ENCODE measurements around the gene SARM1.

- TF ChIP-seq PATZ1 (CRISPR knock-in tag; IDR thresholded peaks at IDR 0.05; ENCODE audit: borderline replicate concordance) (no peak), RARB (CRISPR knock-in tag; IDR thresholded peaks at IDR 0.05) (no peak), CSDC2 (CRISPR knock-in tag; IDR thresholded peaks at IDR 0.05) (no peak), ZFP30 (CRISPR knock-in tag; IDR thresholded peaks at IDR 0.05) (no peak), TCF4 (CRISPR knock-in tag; IDR thresholded peaks at IDR 0.05; ENCODE audit: borderline replicate concordance) (no peak), CREB5 (CRISPR knock-in tag; IDR thresholded peaks at IDR 0.05; ENCODE audit: low read depth) (no peak), ZC3H10 (CRISPR knock-in tag; IDR thresholded peaks at IDR 0.05) (no peak), POU6F1 (CRISPR knock-in tag; IDR thresholded peaks at IDR 0.05; ENCODE audit: borderline replicate concordance, low read depth) (no peak), BACH2 (CRISPR knock-in tag; IDR thresholded peaks at IDR 0.05; ENCODE audit: borderline replicate concordance) (no peak), ESRRG (CRISPR knock-in tag; IDR thresholded peaks at IDR 0.05) (no peak), ZFP3 (CRISPR knock-in tag; IDR thresholded peaks at IDR 0.05) (no peak)
These were observed 28.0 kb upstream of the SARM1 start for GRCh38 chr17:28343491-28343932.

Data from SK-N-SH treated with all-trans-retinoic acid at 6 μM for 48 hours (cell line).